ENCODE measurements around the gene MARS1.

The MARS1 gene

DNA sequence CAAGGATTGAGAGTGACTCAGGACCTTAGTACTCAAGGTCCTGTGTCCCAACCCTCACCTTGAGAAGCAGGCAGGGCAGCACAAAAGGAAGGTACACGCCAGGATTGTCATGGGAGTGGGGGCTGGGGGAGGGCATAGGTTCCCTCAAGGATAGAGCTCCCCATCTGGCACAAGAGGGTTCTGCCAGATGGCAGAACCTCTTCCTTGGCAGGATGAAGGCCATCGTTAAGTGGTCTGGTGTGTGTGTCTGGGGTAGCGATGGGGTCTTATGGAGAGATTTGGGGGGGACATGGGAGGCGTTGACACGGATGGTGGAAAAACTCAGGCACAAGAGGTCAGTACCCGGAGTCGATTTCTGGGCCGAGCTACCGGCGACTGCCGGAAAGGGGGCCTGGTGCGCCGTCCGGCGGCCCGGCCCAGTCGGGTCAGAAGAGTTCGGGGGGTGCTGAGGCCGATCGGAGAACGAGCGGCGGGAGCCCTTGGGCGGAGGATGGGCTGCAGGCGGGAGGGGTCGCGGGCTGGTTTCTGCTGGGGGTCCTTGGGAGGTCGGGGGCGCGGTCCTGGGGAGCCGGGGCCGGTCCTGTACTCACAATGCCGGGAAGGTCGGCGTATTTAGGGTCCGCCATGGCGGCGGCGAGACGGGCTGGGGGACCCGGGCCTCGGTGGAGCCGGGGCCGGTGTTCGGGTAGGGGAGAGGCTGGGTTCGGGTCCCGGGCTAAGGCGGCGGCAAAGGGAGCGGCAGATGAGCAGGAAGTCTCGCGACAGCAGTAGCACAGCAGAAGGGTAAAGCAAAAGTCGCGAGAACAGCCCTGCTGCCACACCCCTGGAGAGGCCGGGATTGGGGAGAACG is 58.8 kb downstream of the MARS1 start, which contains the start of gene DCTN2 (continued):
- TF ChIP-seq, protein P1, sequence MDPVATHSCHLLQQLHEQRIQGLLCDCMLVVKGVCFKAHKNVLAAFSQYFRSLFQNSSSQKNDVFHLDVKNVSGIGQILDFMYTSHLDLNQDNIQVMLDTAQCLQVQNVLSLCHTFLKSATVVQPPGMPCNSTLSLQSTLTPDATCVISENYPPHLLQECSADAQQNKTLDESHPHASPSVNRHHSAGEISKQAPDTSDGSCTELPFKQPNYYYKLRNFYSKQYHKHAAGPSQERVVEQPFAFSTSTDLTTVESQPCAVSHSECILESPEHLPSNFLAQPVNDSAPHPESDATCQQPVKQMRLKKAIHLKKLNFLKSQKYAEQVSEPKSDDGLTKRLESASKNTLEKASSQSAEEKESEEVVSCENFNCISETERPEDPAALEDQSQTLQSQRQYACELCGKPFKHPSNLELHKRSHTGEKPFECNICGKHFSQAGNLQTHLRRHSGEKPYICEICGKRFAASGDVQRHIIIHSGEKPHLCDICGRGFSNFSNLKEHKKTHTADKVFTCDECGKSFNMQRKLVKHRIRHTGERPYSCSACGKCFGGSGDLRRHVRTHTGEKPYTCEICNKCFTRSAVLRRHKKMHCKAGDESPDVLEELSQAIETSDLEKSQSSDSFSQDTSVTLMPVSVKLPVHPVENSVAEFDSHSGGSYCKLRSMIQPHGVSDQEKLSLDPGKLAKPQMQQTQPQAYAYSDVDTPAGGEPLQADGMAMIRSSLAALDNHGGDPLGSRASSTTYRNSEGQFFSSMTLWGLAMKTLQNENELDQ (tag by site-specific recombination; IDR thresholded peaks at IDR 0.05; ENCODE audit: low read depth): no peak
- TF ChIP-seq ZNF155 (tag by site-specific recombination; IDR thresholded peaks at IDR 0.05) (no peak), ZNF658 (tag by site-specific recombination; IDR thresholded peaks at IDR 0.05) (no peak), ZSCAN5A (tag by site-specific recombination; IDR thresholded peaks at IDR 0.05) (no peak), GLIS2 (tag by site-specific recombination; IDR thresholded peaks at IDR 0.05) (peak; percentile 60)

DNA sequence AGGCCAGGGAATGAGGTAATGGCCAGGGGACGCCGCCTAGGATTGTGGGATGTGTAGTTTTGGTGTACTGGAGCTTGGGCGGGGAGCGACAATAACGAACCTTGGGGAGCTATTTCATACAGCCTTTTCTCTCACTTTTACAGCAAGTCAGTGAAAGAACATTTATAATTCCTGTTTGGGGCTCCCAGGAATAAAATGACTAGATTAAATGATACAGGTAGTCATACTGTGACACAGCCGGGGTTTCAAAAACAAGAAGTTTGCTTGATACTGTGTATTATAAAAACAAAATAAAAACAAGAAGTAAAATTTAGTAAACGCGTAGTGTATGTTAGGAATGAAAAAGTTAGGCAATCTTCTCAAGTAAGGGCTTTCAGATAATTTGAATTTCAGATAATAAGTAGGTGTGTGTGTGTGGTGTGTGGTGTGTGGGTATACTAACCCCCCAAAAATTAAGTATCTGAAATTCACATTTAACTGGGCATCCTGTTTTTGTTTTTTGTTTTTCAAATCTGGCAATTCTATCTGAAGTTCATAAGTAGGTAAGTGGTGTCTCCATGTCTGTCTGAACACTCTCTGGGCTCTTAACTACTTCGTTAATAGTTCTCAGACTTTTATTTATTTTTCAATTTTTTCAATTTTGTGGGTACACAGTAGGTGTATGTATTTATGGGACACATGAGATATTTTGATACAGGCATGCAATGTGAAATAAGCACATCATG is 59.6 kb downstream of the MARS1 start:
- Histone ChIP-seq H3K27ac (ENCODE audit: extremely low read depth, low read depth, low read length) (no peak overlapping the region), H3K36me3 (ENCODE audit: control insufficient read depth in 2 of 2, insufficient read depth in 1 of 2, low read length in 2 of 2) (peaks cover 4 to 30% of the 10 kb centered on the region in 2 experiments; a peak in 2 of 3 replicates), H3K4me1 (ENCODE audit: control insufficient read depth, insufficient read depth, low read length) (peaks cover 5% of the 10 kb centered on the region), H3K4me3 (ENCODE audit: low read depth, low read length) (peak overlapping the region; percentile 95), H3K9me3 (ENCODE audit: control insufficient read depth, insufficient read depth, low read depth, low read length) (no peaks in the 10 kb centered on the region)
- POLR2A ChIA-PET: interaction anchor here (0.7 to 2.6 kb wide), 7 partner anchors 9 to 394 kb away, joined by 3 to 16 read pairs (median 6); partner anchors contain the start of genes ATP23, DDIT3 and MBD6
- CTCF ChIA-PET: interaction anchor here (0.6 to 1.9 kb wide), 4 partner anchors 36 to 1448 kb away, joined by 3 to 5 read pairs (median 4); no protein-coding TSS in a partner anchor
- TF ChIP-seq ZNF223 (tag by site-specific recombination; IDR thresholded peaks at IDR 0.05): no peak
- 0 out of 2 replicates have a peak, but pooled peaks have one; percentile 8 for TF ChIP-seq ZNF660 (tag by site-specific recombination; IDR thresholded peaks at IDR 0.05)
- TF ChIP-seq ZNF692 (tag by site-specific recombination; IDR thresholded peaks at IDR 0.05): 0 out of 2 replicates have a peak, but pooled peaks have one; percentile 7
- TF ChIP-seq ZBTB20 (tag by site-specific recombination; IDR thresholded peaks at IDR 0.05): peak; percentile 76; the same call in 1 of the 2 replicates
- TF ChIP-seq ZBTB48 (tag by site-specific recombination; IDR thresholded peaks at IDR 0.05): 0 out of 2 replicates have a peak, but pooled peaks have one; percentile 1
- TF ChIP-seq PRDM1 (tag by site-specific recombination; IDR thresholded peaks at IDR 0.05): peak; percentile 43; the same call in 1 of the 2 replicates
- TF ChIP-seq, protein P2, sequence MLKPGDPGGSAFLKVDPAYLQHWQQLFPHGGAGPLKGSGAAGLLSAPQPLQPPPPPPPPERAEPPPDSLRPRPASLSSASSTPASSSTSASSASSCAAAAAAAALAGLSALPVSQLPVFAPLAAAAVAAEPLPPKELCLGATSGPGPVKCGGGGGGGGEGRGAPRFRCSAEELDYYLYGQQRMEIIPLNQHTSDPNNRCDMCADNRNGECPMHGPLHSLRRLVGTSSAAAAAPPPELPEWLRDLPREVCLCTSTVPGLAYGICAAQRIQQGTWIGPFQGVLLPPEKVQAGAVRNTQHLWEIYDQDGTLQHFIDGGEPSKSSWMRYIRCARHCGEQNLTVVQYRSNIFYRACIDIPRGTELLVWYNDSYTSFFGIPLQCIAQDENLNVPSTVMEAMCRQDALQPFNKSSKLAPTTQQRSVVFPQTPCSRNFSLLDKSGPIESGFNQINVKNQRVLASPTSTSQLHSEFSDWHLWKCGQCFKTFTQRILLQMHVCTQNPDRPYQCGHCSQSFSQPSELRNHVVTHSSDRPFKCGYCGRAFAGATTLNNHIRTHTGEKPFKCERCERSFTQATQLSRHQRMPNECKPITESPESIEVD (tag by site-specific recombination; IDR thresholded peaks at IDR 0.05): no peak
- TF ChIP-seq ZNF76 (tag by site-specific recombination; IDR thresholded peaks at IDR 0.05; ENCODE audit: borderline replicate concordance, low read depth): peak; percentile 93

GRCh38 chr12:57548013-57548315 is 60.1 kb downstream of the MARS1 start:
- peaks cover 5% of the 10 kb centered on the region for H3K4me1 ChIP-seq (ENCODE audit: control insufficient read depth, insufficient read depth, low read length)
- CTCF ChIA-PET: no interaction called here
- H3K36me3 ChIP-seq (ENCODE audit: control insufficient read depth in 2 of 2, insufficient read depth in 1 of 2, low read length in 2 of 2): peaks cover 4 to 25% of the 10 kb centered on the region in 2 experiments; a peak in 2 of 3 replicates
- POLR2A ChIA-PET: no interaction called here
- no peaks in the 10 kb centered on the region for H3K9me3 ChIP-seq (ENCODE audit: control insufficient read depth, insufficient read depth, low read depth, low read length)
- no peak overlapping the region for H3K27ac ChIP-seq (ENCODE audit: extremely low read depth, low read depth, low read length)
- H3K4me3 ChIP-seq (ENCODE audit: low read depth, low read length): no peak overlapping the region
- TF ChIP-seq ZNF544 (tag by site-specific recombination; IDR thresholded peaks at IDR 0.05) (no peak), ZNF561 (tag by site-specific recombination; IDR thresholded peaks at IDR 0.05; ENCODE audit: borderline replicate concordance) (no peak), ZNF610 (tag by site-specific recombination; IDR thresholded peaks at IDR 0.05; ENCODE audit: borderline replicate concordance) (no peak), ZBTB6 (tag by site-specific recombination; IDR thresholded peaks at IDR 0.05) (no peak), TRIM28 (IDR thresholded peaks at IDR 0.05; ENCODE audit: borderline replicate concordance, low read length) (no peak), ZNF146 (tag by site-specific recombination; IDR thresholded peaks at IDR 0.05) (no peak)
- TF ChIP-seq, protein P3, sequence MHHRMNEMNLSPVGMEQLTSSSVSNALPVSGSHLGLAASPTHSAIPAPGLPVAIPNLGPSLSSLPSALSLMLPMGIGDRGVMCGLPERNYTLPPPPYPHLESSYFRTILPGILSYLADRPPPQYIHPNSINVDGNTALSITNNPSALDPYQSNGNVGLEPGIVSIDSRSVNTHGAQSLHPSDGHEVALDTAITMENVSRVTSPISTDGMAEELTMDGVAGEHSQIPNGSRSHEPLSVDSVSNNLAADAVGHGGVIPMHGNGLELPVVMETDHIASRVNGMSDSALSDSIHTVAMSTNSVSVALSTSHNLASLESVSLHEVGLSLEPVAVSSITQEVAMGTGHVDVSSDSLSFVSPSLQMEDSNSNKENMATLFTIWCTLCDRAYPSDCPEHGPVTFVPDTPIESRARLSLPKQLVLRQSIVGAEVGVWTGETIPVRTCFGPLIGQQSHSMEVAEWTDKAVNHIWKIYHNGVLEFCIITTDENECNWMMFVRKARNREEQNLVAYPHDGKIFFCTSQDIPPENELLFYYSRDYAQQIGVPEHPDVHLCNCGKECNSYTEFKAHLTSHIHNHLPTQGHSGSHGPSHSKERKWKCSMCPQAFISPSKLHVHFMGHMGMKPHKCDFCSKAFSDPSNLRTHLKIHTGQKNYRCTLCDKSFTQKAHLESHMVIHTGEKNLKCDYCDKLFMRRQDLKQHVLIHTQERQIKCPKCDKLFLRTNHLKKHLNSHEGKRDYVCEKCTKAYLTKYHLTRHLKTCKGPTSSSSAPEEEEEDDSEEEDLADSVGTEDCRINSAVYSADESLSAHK (tag by site-specific recombination; IDR thresholded peaks at IDR 0.05): no peak
